Aorta (tissue), 5 donors: ENCODE data around the gene ARMS2. TPM values are rescaled to one million over a fixed set of nuclear protein-coding genes. Genes with fewer than 3 reads are reported as not detected.

Experiments used
- ATAC-seq: fragments of 200-7000 bp; cut with Tn5 transposase; one replicate; pipeline ENCODE4 v1.9.1; 2022; ENCODE audit warnings: moderate library complexity; ENCODE audit not compliant: low FRiP score
- DNase-seq, 2 donors: peaks; one replicate each; pipeline ENCODE4 v3.0.0-alpha.2; 2020
- H3K27ac ChIP-seq, 2 donors: one replicate each; pipeline ENCODE4 v1.5.1; 2013; ENCODE audit warnings: low read length in 2 of 2, mild to moderate bottlenecking in 2 of 2, moderate library complexity in 2 of 2, control low read depth in 1 of 2, inconsistent platforms in 1 of 2, low read depth in 1 of 2
- H3K27me3 ChIP-seq, 2 donors: one replicate each; pipeline ENCODE4 v1.6.1; 2013; ENCODE audit warnings: control low read depth in 1 of 2, low read length in 1 of 2, mild to moderate bottlenecking in 1 of 2, moderate library complexity in 1 of 2; ENCODE audit not compliant: insufficient read depth in 2 of 2, control insufficient read depth in 1 of 2
- H3K36me3 ChIP-seq, 2 donors: one replicate each; pipeline ENCODE4 v1.6.1; 2013; ENCODE audit warnings: control low read depth in 1 of 2, low read length in 1 of 2, mild to moderate bottlenecking in 1 of 2; ENCODE audit not compliant: insufficient read depth in 2 of 2, control insufficient read depth in 1 of 2
- H3K4me1 ChIP-seq, 2 donors: one replicate each; pipeline ENCODE4 v1.6.1; 2013; ENCODE audit warnings: low read length in 2 of 2, control low read depth in 1 of 2, mild to moderate bottlenecking in 1 of 2, moderate library complexity in 1 of 2; ENCODE audit not compliant: insufficient read depth in 2 of 2, control insufficient read depth in 1 of 2
- H3K4me3 ChIP-seq, 2 donors: one replicate each; pipeline ENCODE4 v1.5.1; 2013; ENCODE audit warnings: low read length in 2 of 2, control low read depth in 1 of 2, mild to moderate bottlenecking in 1 of 2
- H3K9me3 ChIP-seq: one replicate; pipeline ENCODE4 v1.6.1; 2013; ENCODE audit warnings: mild to moderate bottlenecking, low read length; ENCODE audit not compliant: control insufficient read depth
- WGBS, 2 donors: extraction: QIAGEN DNeasy Blood & Tissue Kit; methylation state at CpG; one replicate each; pipeline ENCODE4 v1.1.7; 2013; 5-methylcytosine and 5-hydroxymethylcytosine counted together
- intact Hi-C, 2 donors: fragments of 100-400 bp; cut with DNase I; formaldehyde crosslinking; loops; one replicate each; pipeline versions ENCODE4 v1.14.2 to v1.15.0; 2022
- polyA plus RNA-seq, 2 donors: library from polyadenylated mRNA; stranded (reverse); fragments of 200-250 nt; gene quantifications; one replicate each; pipeline ENCODE4 v1.2.3, GENCODE V29; 2013
- total RNA-seq, 2 donors: library from RNA; stranded (reverse); fragmentation: NEBNext Ultra II Directional; extraction: Animal tissue kit (Norgen Biotek cat#: 25700); gene quantifications; one replicate each; pipeline ENCODE4 v1.2.1, GENCODE V29; 2021
- donor health status: healthy with polysubstance abuse.
- donor health status: Bipolar disorder and iron deficiency.
- donor health status: DM: no; HTN: no; CAD: no.
- donor health status: DM: no; HTN: no; CAD: no.
- donor health status: DM: yes; HTN: yes; CAD: no.

Gene ARMS2
- total and polyA plus RNA-seq, 4 donors: not detected

- ATAC-seq (no peak), DNase-seq (no peak)
- Histone ChIP-seq H3K27me3 (no peaks in the 10 kb centered on the region), H3K4me1 (peaks cover 0 to 2% of the 10 kb centered on the region in 2 donors), H3K36me3 (no peaks in the 10 kb centered on the region), H3K27ac (no peak overlapping the region), H3K9me3 (no peaks in the 10 kb centered on the region), H3K4me3 (no peak overlapping the region)
- intact Hi-C loops: loop anchor here in 1 of 2 donors (5.0 kb wide), 1 partner anchor 120 kb away; no protein-coding TSS in a partner anchor
- WGBS, 2 donors: 54% methylated on average over 2 of the region's 2 CpGs
These were observed 7.6 kb upstream of the ARMS2 start for GRCh38 chr10:122446668-122447423.

GRCh38 chr10:122448600-122448999, 5.9 kb upstream of the ARMS2 start:
- H3K27me3 ChIP-seq: no peaks in the 10 kb centered on the region
- no peaks in the 10 kb centered on the region for H3K36me3 ChIP-seq
- peaks cover 0 to 2% of the 10 kb centered on the region in 2 donors for H3K4me1 ChIP-seq
- 97 to 98% methylated on average over 3 of the region's 3 CpGs for WGBS, 2 donors
- no peaks in the 10 kb centered on the region for H3K9me3 ChIP-seq
- no peak overlapping the region for H3K4me3 ChIP-seq
- H3K27ac ChIP-seq: no peak overlapping the region
- intact Hi-C loops: loop anchor here in 1 of 2 donors (5.0 kb wide), 1 partner anchor 119 kb away; no protein-coding TSS in a partner anchor
- DNase-seq (no peak), ATAC-seq (no peak)

GRCh38 chr10:122449153-122449552, 5.3 kb upstream of the ARMS2 start:
- no peak overlapping the region for H3K4me3 ChIP-seq
- H3K4me1 ChIP-seq: peaks cover 0 to 2% of the 10 kb centered on the region in 2 donors
- H3K9me3 ChIP-seq: no peaks in the 10 kb centered on the region
- intact Hi-C loops: loop anchor here in 1 of 2 donors (5.0 kb wide), 1 partner anchor 118 kb away; no protein-coding TSS in a partner anchor
- H3K27ac ChIP-seq: no peak overlapping the region
- H3K27me3 ChIP-seq: no peaks in the 10 kb centered on the region
- WGBS, 2 donors: 93 to 98% methylated on average over 4 of the region's 4 CpGs
- ATAC-seq (no peak), DNase-seq (no peak)
- no peaks in the 10 kb centered on the region for H3K36me3 ChIP-seq

GRCh38 chr10:122450353-122450990, 4.0 kb upstream of the ARMS2 start:
- Histone ChIP-seq H3K27ac (no peak overlapping the region), H3K4me1 (peaks cover 0 to 2% of the 10 kb centered on the region in 2 donors), H3K27me3 (no peaks in the 10 kb centered on the region), H3K36me3 (no peaks in the 10 kb centered on the region), H3K4me3 (no peak overlapping the region), H3K9me3 (no peaks in the 10 kb centered on the region)
- intact Hi-C loops: no loop called here
- ATAC-seq (no peak), DNase-seq (no peak)
- 76% methylated on average over 14 of the region's 14 CpGs for WGBS, 2 donors

- intact Hi-C loops: no loop called here
- WGBS, 2 donors: 87 to 88% methylated on average over 3 of the region's 3 CpGs
- no peaks in the 10 kb centered on the region for H3K27me3 ChIP-seq
- no peaks in the 10 kb centered on the region for H3K36me3 ChIP-seq
- no peak for DNase-seq
- H3K9me3 ChIP-seq: no peaks in the 10 kb centered on the region
- ATAC-seq: no peak
- no peaks in the 10 kb centered on the region for H3K4me1 ChIP-seq
- no peak overlapping the region for H3K4me3 ChIP-seq
- no peak overlapping the region for H3K27ac ChIP-seq
These were observed 382 bp upstream of the ARMS2 start for GRCh38 chr10:122454071-122454470.

- Histone ChIP-seq H3K4me1 (no peaks in the 10 kb centered on the region), H3K36me3 (no peaks in the 10 kb centered on the region), H3K9me3 (no peaks in the 10 kb centered on the region), H3K27ac (no peak overlapping the region), H3K4me3 (no peak overlapping the region), H3K27me3 (no peaks in the 10 kb centered on the region)
- WGBS, 2 donors: 91 to 95% methylated on average over 11 of the region's 11 CpGs
- intact Hi-C loops: no loop called here
- ATAC-seq (no peak), DNase-seq (no peak)
These were observed 1.1 kb downstream of the ARMS2 start for GRCh38 chr10:122455376-122456079.

GRCh38 chr10:122457934-122458333, 3.5 kb downstream of the ARMS2 start:
- no peak overlapping the region for H3K4me3 ChIP-seq
- DNase-seq (no peak), ATAC-seq (no peak)
- no peak overlapping the region for H3K27ac ChIP-seq
- H3K9me3 ChIP-seq: no peaks in the 10 kb centered on the region
- no peaks in the 10 kb centered on the region for H3K4me1 ChIP-seq
- H3K27me3 ChIP-seq: no peaks in the 10 kb centered on the region
- intact Hi-C loops: no loop called here
- H3K36me3 ChIP-seq: no peaks in the 10 kb centered on the region
- WGBS, 2 donors: 86 to 90% methylated on average over 5 of the region's 5 CpGs

- no peak for DNase-seq
- Histone ChIP-seq H3K27me3 (no peaks in the 10 kb centered on the region), H3K27ac (no peak overlapping the region), H3K36me3 (no peaks in the 10 kb centered on the region), H3K4me1 (no peaks in the 10 kb centered on the region), H3K4me3 (no peak overlapping the region), H3K9me3 (no peaks in the 10 kb centered on the region)
- intact Hi-C loops: no loop called here
- 93 to 94% methylated on average over 6 of the region's 6 CpGs for WGBS, 2 donors
- no peak for ATAC-seq
These were observed 4.2 kb downstream of the ARMS2 start for GRCh38 chr10:122458693-122459092.
